ENCODE measurements around the gene NFKB2.
A peak's percentile ranks its signal among the peaks of the same experiment; 100 is the strongest.

NFKB2 gene

GRCh38 chr10:102395400-102396316 is at the start of gene NFKB2:
NFKB2 (plus strand) TSS chr10:102395705; CDS start chr10:102395960, 255 bp downstream.
- peak; percentile 79 for FAIRE-seq

DNA sequence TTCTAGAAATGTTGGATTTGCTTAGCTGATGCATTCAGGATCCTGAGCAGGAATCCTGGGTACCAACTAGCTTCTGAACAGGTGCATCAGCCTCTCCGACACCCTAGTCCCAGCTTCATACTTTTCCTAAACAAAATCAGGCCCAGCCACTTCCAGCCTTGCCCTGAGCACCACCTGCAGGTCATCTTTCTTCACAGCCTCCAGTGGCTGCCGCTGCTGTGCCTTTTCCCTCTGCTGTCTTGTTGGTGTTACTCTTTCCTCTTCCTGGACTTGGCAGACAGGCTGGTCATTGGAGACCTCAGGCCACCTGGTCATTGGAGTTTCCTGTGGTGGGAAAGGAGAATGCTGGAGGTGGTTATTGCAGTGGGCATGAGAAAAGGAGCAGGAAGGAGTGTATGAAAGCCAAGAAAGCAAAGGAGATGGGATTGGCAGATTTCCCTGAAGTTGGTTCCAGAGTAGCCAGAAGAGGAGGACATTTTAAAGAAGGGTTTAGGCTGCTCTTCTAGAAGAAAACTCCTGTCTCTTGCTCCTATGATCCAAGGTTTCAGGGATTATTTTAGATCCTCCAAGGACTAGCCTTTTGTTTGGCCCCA is 48.2 kb upstream of the NFKB2 start:
- peak; percentile 58 for FAIRE-seq

- peak; percentile 59 for FAIRE-seq
These were observed 43.3 kb upstream of the NFKB2 start for GRCh38 chr10:102352066-102352715.

GRCh38 chr10:102354451-102354850 is 41.1 kb upstream of the NFKB2 start:
- FAIRE-seq: no peak

GRCh38 chr10:102358712-102359382 is 36.7 kb upstream of the NFKB2 start:
- no peak for FAIRE-seq

GRCh38 chr10:102367441-102367840 is 28.1 kb upstream of the NFKB2 start:
- no peak for FAIRE-seq

DNA sequence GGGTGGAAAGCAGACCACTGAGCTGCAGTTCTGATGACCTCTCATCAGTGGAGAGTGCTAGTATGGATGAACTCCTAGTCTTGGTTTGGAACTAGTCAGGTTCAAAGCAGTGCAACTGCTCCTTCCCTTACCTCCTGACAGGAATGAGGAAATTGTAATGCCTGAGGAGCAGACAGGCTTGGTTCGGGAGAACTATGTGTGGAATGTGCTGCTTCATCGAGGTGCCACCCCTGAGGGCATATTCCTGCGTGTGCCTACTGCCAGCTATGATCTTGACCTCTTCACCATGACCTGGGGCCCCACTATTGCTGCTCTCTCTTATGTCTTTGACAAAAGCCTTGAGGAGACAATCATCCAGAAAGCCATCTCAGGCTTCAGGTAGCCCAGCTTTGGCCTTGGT is 27.4 kb upstream of the NFKB2 start:
- FAIRE-seq: no peak

GRCh38 chr10:102371295-102371694 is 24.2 kb upstream of the NFKB2 start:
- no peak for FAIRE-seq

DNA sequence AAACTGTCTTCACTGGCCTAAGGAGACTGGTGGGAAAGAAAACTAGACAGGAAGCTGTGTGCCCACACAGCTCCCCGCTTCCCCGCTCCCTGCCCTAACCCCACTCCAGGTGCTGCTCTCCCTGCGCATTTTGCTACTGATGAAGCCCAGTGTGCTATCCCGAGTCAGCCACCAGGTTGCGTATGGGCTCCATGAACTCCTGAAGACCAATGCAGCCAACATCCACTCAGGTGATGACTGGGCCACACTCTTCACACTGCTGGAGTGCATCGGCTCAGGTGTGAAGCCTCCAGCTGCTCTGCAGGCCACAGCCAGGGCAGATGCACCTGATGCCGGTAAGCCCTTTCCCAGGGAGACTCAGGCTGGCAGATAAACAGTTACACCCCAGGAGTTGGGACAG is 20.3 kb upstream of the NFKB2 start:
- FAIRE-seq: no peak

DNA sequence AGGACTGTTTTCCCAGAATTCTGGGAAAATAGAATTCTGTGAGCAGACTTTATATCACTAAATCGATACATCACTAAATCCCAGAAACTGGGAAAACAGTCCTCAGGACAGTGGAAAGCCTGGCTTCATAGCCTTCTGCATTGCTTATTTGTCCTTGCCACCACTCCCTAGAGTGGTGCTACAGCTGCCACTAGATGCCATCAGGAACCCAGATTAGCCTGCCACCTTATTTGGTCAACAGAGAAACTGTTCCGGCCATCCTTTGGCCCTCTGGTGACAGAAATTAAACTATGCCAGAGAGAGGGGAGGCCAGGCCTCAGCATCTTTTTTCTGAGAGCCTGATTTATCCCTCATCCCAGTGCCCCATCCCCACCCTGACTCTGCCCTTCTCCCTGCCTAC is 19.6 kb upstream of the NFKB2 start:
- no peak for FAIRE-seq

DNA sequence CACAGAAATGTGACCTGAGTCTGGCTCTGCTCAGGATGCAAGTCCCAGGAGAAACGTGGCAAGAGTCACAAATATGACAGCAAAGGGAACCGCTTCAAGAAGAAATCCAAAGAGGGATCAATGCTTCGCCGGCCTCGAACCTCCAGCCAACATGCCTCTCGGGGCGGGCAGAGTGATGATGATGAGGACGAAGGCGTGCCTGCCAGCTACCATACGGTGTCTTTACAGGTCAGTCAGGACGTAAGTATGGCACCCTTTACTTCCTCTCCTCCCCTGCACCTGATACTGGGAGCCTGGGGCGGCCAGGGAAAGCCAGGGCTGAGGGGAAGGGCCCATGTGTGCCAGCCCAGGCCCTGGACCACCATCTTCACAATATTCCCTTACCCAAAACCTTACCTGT is 18.6 kb upstream of the NFKB2 start:
- FAIRE-seq: no peak

- no peak for FAIRE-seq
These were observed 16.1 kb upstream of the NFKB2 start for GRCh38 chr10:102379383-102379782.

DNA sequence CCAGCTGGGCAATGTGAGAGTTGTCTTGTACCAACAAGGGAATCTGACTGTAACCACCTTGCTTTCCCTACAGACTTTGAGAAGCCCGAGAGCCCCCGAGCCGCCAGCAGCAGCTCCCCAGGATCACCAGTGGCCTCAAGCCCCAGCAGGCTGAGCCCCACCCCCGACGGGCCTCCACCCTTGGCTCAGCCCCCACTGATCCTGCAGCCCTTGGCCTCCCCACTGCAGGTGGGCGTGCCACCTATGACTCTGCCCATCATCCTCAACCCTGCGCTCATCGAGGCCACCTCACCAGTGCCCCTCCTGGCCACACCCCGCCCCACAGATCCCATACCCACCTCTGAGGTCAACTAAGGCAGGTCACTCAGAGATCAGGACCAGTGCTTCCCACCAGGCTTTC is 13.5 kb upstream of the NFKB2 start:
- FAIRE-seq: no peak

DNA sequence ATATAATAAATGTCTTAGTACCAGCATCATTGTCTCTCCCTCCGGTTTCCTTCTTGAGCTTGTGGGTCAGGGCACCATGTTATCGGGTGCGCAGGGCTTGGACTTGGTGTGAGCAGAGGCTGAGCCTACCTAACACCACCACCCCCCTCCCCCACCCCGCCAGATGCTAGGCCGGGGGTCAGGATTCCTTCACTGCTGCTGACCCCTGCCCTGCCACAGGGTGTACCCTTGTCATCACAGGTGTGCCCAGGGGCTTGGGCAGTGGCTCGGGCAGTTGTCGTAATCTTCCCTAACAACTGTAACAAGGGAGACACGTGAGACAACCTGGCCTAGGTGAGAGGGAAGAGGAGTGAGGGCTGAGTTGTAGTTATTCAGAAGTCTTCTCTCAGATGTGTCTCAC is 12.6 kb upstream of the NFKB2 start:
- no peak for FAIRE-seq

- no peak for FAIRE-seq
These were observed 11.5 kb upstream of the NFKB2 start for GRCh38 chr10:102384053-102384452.

GRCh38 chr10:102384606-102385429 is 10.7 kb upstream of the NFKB2 start:
- FAIRE-seq: no peak

DNA sequence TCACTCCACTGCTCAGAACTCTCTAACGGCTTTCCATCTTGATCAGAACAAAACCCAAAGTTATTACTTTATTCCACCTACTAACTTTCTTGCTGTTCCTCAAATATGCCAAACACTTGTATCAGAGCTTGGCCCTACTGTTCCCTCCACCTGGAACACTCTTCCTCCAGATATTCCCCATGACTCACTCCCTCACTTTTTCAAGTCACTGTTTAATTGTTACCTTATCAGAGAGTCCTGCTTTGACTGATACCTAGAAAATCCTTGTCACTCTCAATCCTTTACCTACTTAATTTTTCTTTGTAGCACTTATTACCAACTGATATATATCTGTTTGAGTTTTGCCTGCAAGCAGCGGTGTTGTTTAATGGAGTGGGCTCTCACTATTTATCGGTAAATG is 5.6 kb upstream of the NFKB2 start:
- no peak for FAIRE-seq

DNA sequence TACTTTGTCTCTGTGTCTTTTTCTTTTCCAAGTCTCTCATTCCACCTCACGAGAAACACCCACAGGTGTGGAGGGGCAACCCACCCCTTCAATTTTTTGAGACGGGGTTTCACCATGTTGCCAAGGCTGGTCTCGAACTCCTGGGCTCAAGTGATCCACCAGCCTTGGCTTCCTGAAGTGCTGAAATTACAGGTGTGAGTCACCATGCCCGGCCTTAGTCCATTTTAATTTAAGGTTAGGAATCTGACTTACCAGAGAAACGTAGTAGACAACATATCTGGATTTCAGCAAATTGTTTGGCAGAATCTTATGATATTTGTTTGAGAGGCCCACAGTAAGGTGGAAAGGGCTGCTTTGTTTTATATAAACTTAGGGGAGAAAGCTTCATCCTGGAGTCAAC is 3.2 kb upstream of the NFKB2 start:
- no peak for FAIRE-seq

DNA sequence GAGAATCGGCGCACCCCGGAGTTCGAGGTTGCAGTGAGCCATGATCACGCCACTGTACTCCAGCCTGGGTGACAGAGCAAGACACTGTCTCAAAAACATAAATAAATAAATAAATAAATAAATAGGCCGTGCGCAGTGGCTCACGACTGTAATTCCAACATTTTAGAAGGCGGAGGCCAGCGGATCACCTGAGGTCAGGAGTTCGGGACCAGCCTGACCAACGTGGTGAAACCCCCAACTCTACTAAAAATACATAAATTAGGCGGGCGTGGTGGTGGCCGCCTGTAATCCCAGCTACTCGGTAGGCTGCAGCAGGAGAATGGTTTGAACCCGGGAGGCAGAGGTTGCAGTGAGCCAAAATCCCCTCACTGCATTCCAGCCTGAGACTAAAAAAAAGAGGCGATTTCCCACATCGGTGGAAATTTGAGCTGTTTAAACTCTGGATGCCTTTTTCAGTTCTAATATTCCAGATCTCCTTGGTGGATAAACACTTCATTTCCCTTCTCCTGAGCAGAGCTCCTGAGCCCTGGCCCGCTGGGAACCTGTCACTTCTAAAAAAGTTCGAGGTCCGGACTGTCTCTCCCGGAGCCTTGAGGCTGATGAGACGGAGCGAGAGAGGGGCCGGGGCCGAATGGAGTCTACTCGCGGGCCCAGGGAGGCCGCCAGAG is 2.0 kb upstream of the NFKB2 start:
- no peak for FAIRE-seq

- peak; percentile 66 for FAIRE-seq
These were observed 1.3 kb upstream of the NFKB2 start for GRCh38 chr10:102394079-102394800.

GRCh38 chr10:102394801-102395399 is 605 bp upstream of the NFKB2 start:
- no peak for FAIRE-seq

All from G401.6 (cell line).